HEK293T (cell line): ENCODE measurements around the gene CAMK1D.

Experiments used
- CTCF ChIA-PET: fragments of 350-600 bp; formaldehyde crosslinking; extraction: SDS; loops from one replicate; lab custom pipeline; 2021; ENCODE audit warnings: antibody characterized with exemption, inconsistent platforms; lab: Yijun Ruan, JAX
- POLR2A ChIA-PET: fragments of 350-600 bp; formaldehyde crosslinking; extraction: SDS; loops from one replicate; lab custom pipeline; 2020; ENCODE audit warnings: antibody characterized with exemption, inconsistent platforms; lab: Yijun Ruan, JAX
- DNase-seq: peaks from one replicate; pipeline ENCODE4 v3.0.0; 2012; ENCODE audit warnings: mixed read lengths; ENCODE audit errors: extremely low spot score
- ARNT ChIP-seq: fragments of 450-650 bp; IDR thresholded peaks from 2 replicates; pipeline ENCODE4 v1.6.1; 2017; ENCODE audit warnings: mild to moderate bottlenecking
- BHLHE40 ChIP-seq: fragments of 450-650 bp; IDR thresholded peaks from 2 replicates; pipeline ENCODE4 v1.6.1; 2016; ENCODE audit warnings: mild to moderate bottlenecking, moderate library complexity, borderline replicate concordance
- CTBP1 ChIP-seq: fragments of 450-650 bp; IDR thresholded peaks from 2 replicates; pipeline ENCODE4 v1.6.1; 2016; ENCODE audit warnings: borderline replicate concordance
- ELF4 ChIP-seq: fragments of 450-650 bp; IDR thresholded peaks from 2 replicates; pipeline ENCODE4 v1.6.1; 2017; ENCODE audit warnings: antibody characterized with exemption
- FOXA1 ChIP-seq: fragments of 450-650 bp; IDR thresholded peaks from 2 replicates; pipeline ENCODE4 v1.6.1; 2016; ENCODE audit warnings: mild to moderate bottlenecking
- FOXK2 ChIP-seq: fragments of 450-650 bp; IDR thresholded peaks from 2 replicates; pipeline ENCODE4 v1.6.1; 2016; ENCODE audit warnings: mild to moderate bottlenecking
- FOXM1 ChIP-seq: fragments of 450-650 bp; IDR thresholded peaks from 2 replicates; pipeline ENCODE4 v1.6.1; 2017; ENCODE audit warnings: mild to moderate bottlenecking, borderline replicate concordance
- HDGF ChIP-seq: fragments of 450-650 bp; IDR thresholded peaks from 2 replicates; pipeline ENCODE4 v1.6.1; 2017; ENCODE audit warnings: antibody characterized with exemption, borderline replicate concordance
- L3MBTL2 ChIP-seq: fragments of 450-650 bp; conservative IDR thresholded peaks from 2 replicates; pipeline ENCODE4 v1.6.1; 2016; ENCODE audit warnings: mild to moderate bottlenecking
- LEF1 ChIP-seq: fragments of 450-650 bp; IDR thresholded peaks from 2 replicates; pipeline ENCODE4 v1.6.1; 2017; ENCODE audit warnings: mild to moderate bottlenecking, borderline replicate concordance
- NFRKB ChIP-seq: fragments of 450-650 bp; IDR thresholded peaks from 2 replicates; pipeline ENCODE4 v1.6.1; 2016; ENCODE audit warnings: mild to moderate bottlenecking, moderate library complexity
- SP1 ChIP-seq: fragments of 450-650 bp; IDR thresholded peaks from 2 replicates; pipeline ENCODE4 v1.6.1; 2017
- SUZ12 ChIP-seq: fragments of 450-650 bp; IDR thresholded peaks from 2 replicates; pipeline ENCODE4 v1.6.1; 2016; ENCODE audit warnings: mild to moderate bottlenecking
- TARDBP ChIP-seq: fragments of 450-650 bp; IDR thresholded peaks from 2 replicates; pipeline ENCODE4 v1.6.1; 2016
- ZNF384 ChIP-seq: fragments of 450-650 bp; IDR thresholded peaks from 2 replicates; pipeline ENCODE4 v1.6.1; 2016
- TF ChIP-seq, protein P1 (sequence below): fragments of 450-650 bp; IDR thresholded peaks from 2 replicates; pipeline ENCODE4 v1.6.1; 2016

The CAMK1D gene

DNA sequence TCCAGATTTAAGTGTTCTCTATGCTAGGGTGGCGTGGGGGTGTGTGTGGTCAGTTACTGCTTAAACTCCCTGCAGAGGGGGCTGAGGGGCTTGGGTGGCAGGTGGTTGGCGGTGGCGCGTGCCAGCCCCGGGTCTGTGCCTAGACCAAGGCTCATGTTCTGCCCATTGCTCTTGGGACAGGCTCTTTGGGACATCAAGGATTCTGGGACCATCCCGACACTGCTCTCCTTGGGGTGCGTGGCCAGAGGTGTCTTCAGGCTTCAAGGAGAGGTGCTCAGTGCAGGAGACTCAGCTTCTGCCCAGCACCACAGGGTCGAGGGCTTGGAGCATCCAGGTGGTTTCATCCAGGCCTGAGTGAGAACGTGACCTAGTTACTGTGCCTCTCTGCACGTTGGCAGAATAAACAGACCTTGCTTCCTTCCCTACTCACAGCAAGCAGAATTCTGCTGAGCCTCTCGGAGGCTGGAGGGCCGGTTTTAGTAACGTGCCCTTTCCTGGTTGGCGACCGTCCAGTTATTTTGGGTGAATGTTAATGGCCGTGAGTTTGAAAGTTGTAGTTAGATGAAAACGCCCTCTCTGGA, 39.9 kb downstream of the CAMK1D start:
- ChIA-PET POLR2A (no interaction called here), CTCF (no interaction called here)
- no peak for DNase-seq
- TF ChIP-seq NFRKB = no peak

DNA sequence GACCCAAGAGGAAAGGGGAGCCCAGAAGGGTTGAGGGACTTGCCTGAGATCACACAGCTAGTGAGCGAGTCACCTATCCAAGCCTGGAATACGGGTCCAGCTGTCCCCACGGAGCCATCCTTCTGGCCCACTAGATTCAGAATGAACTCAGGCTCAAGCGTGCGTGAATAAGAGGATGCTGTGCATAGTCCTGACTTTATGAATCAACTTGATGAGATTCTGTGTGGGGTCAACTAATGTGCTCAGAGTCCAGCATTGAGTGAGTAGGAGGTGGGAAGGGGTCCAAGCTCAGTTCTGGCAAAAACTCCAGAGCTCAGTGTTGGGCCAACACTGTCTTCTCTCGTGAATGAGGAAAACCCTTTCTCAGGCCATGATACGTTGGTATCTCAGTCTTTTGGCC, 41.4 kb downstream of the CAMK1D start:
- ChIA-PET CTCF (interaction anchor here (0.5 to 0.7 kb wide), 2 partner anchors 12 to 110 kb away, joined by 3 to 7 read pairs; no protein-coding TSS in a partner anchor), POLR2A (no interaction called here)
- no peak for TF ChIP-seq ELF4
- no peak for TF ChIP-seq SUZ12
- TF ChIP-seq NFRKB = no peak
- no peak for TF ChIP-seq FOXK2
- no peak for TF ChIP-seq TARDBP
- no peak for TF ChIP-seq SP1
- TF ChIP-seq, protein P1, sequence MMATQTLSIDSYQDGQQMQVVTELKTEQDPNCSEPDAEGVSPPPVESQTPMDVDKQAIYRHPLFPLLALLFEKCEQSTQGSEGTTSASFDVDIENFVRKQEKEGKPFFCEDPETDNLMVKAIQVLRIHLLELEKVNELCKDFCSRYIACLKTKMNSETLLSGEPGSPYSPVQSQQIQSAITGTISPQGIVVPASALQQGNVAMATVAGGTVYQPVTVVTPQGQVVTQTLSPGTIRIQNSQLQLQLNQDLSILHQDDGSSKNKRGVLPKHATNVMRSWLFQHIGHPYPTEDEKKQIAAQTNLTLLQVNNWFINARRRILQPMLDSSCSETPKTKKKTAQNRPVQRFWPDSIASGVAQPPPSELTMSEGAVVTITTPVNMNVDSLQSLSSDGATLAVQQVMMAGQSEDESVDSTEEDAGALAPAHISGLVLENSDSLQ = no peak
- no peak for TF ChIP-seq L3MBTL2
- no peak for TF ChIP-seq HDGF
- no peak for TF ChIP-seq FOXM1
- TF ChIP-seq BHLHE40 = no peak
- DNase-seq = no peak

DNA sequence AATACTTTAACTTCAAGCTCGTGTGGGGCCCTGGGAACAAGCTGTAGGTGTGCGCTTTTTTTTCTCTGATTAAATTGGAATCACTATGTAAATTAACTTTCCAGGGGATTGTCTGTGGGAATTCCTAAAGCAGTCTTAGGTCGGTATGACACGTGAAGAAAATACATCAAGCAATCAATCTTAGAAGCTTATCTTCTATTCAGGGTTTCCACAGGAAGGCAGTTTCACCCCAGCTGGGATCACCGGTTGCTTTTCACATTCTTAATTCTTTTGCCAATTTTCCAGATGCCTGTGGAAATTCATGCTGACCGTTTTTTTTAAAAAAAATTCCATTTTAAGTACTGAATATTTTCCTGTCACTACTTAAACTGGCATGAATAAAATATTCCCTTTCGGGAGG, 41.9 kb downstream of the CAMK1D start:
- no peak for DNase-seq
- CTCF ChIA-PET = no interaction called here
- TF ChIP-seq FOXK2 (no peak), ZNF384 (no peak), NFRKB (no peak), FOXM1 (no peak), CTBP1 (no peak), ARNT (no peak), LEF1 (no peak), SUZ12 (no peak), ELF4 (no peak), TARDBP (no peak), BHLHE40 (no peak), L3MBTL2 (no peak), FOXA1 (no peak), SP1 (no peak), HDGF (no peak)
- TF ChIP-seq, protein P1 = no peak
- POLR2A ChIA-PET = interaction anchor here (0.7 kb wide), 1 partner anchor 644 kb away, joined by 3 read pairs; no protein-coding TSS in a partner anchor

DNA sequence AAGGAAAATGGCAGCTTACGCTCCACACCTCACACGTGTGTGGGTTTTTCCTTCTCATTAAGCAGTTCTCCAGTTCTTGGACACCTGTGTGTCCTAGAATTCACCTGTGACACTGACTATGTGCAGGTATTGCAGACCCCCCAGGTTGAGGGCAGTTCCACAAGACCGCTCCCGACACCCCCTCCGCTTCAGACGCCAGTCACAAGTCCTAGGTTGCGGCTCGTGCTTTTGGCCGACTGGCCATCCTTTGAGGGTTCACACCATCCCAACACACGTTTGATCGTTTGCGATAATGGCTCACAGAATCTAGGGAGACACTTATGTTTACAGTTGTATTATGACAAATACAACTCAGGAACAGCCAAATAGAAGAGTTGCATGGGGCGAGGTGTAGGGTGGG, 44.5 kb downstream of the CAMK1D start:
- TF ChIP-seq, protein P1 = no peak
- TF ChIP-seq ARNT = no peak
- TF ChIP-seq SUZ12 = no peak
- no peak for TF ChIP-seq FOXM1
- no peak for TF ChIP-seq NFRKB
- no peak for TF ChIP-seq LEF1
- TF ChIP-seq ELF4 = no peak

DNA sequence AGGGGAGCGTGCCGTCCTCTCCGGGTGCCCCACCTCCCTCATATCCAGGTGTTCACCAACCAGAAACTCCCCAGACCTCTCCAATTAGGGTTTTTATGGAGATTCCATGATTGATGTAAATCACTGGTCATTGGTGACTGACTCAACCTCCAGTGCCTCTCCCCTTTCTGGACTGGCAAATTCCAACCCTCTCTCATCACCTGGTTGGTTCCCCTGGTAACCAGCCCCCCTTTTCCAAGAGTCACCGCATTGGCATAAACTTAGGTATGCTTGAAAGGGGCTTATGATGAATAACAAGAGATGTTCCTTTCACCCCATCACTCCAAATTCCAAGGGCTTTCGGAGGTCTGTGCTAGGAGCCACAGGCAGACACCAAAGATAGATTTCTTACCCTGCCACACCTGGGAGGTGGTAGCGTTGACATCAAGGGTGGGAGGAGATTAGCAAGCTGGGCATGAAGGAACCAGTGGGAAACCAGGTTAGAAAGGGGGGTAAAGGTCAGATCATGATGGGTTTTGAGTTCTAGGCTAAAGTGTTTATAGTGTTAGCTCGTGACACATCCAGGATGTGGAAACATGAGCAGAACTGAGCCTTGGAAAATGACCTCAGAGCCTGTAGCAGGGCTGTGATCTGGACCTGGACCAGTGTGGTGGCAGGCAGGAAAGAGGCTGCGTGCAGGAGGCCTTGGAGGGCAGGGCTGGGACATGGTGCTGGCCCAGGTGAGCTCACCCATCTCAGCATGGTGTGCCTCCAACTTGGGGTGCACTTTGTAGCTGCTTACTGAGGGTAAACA, 45.1 kb downstream of the CAMK1D start:
- ChIA-PET POLR2A (no interaction called here), CTCF (no interaction called here)
- TF ChIP-seq ELF4 (no peak), HDGF (no peak)
- DNase-seq = no peak

More for the DNA sequence above, 44.5 kb downstream of the CAMK1D start:
- DNase-seq = no peak
- ChIA-PET CTCF (no interaction called here), POLR2A (no interaction called here)

DNA sequence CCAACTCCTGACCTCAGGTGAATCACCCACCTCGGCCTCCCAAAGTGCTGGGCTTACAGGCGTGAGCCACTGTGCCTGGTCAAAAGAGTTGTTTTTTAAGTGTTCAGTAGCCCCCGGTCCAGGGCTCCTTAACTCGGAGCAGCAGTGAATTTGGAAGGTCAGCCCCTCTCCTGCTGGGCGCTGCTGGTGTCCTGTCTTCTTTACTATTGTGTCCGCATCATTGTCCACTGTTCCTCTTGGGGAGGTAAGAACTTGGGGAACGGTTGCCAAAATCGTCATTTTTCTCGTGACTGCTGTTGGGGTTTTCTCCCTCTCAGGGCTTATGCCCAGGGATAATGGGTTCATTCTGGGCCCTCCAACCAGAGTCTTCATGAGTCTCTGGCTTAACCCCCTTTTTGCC, 46.7 kb downstream of the CAMK1D start:
- no peak for TF ChIP-seq SP1
- CTCF ChIA-PET = interaction anchor here (0.6 kb wide), 1 partner anchor 8 kb away, joined by 3 read pairs; no protein-coding TSS in a partner anchor
- no peak for DNase-seq
- POLR2A ChIA-PET = no interaction called here

DNA sequence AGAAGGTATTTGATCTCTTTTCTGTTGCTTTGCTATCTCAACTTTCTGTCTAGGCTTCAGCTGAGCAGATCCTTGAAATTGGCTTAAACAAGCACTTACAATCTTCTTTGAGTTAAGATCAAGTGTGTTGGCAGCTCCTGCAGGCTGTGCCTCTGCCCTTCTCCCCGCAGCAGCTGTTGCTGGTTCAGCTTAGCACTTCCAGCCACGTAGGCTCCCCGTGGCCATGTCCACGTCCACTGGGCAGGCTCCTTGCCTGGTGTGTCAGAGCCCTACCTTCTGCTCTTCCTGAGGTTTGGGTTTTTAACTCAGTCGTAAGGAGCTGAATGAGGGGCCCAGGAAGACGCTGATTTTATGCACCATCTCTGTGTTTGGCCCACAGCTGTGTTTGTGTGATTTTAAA, 47.2 kb downstream of the CAMK1D start:
- POLR2A ChIA-PET = no interaction called here
- CTCF ChIA-PET = interaction anchor here (1.1 kb wide), 1 partner anchor 19 kb away, joined by 3 read pairs; no protein-coding TSS in a partner anchor
- no peak for DNase-seq

More for the DNA sequence above, 47.2 kb downstream of the CAMK1D start:
- TF ChIP-seq CTBP1 = no peak
- TF ChIP-seq, protein P1 = no peak
- TF ChIP-seq LEF1 = no peak
- no peak for TF ChIP-seq TARDBP
